Adrenal gland (tissue), 5 donors: ENCODE results near the gene PARP16.

Experiments
- CTCF ChIP-seq, 6 experiments: fragments of 450-650 bp in 4 of 6; fragments of 200-600 bp in 2 of 6; sonication (generic) in 1 of 6; IDR thresholded peaks; 1 replicate in 5 of 6; 2 replicates in 1 of 6; pipeline versions ENCODE4 v1.5.1 to v1.8.0; 2016 to 2021; ENCODE audit warnings: antibody characterized with exemption in 6 of 6, mild to moderate bottlenecking in 2 of 6, moderate library complexity in 1 of 6
- POLR2A ChIP-seq, 2 donors: fragments of 450-650 bp; IDR thresholded peaks; one replicate each; pipeline ENCODE4 v1.6.1; 2017; ENCODE audit warnings: antibody characterized with exemption in 2 of 2, mild to moderate bottlenecking in 2 of 2, moderate library complexity in 1 of 2
- donor health status: DM: no; HTN: no; CAD: no.

- TF ChIP-seq CTCF (IDR thresholded peaks at IDR 0.05) (no peak), POLR2A (IDR thresholded peaks at IDR 0.05) (no peak)
Observed at GRCh38 chr15:65326818-65327217, 40.1 kb upstream of the PARP16 start.
